ENCODE measurements around the gene ATP10D. TPM values are rescaled to one million over a fixed set of nuclear protein-coding genes. Genes with fewer than 3 reads are reported as not detected.

Gene ATP10D
- total RNA-seq, 4 donors from 2014 or later, result 4.4 to 15.7 (median 10.0) TPM

GRCh38 chr4:47598320-47598719 lies 113.2 kb downstream of the ATP10D start:
- no peaks in the 10 kb centered on the region for H3K4me1 ChIP-seq
- no peak overlapping the region for H3K27ac ChIP-seq
- no peaks in the 10 kb centered on the region for H3K9me3 ChIP-seq
- TF ChIP-seq CTCF (IDR thresholded peaks at IDR 0.05), result no peak
- TF ChIP-seq POLR2A (IDR thresholded peaks at IDR 0.05), result no peak
- H3K4me3 ChIP-seq, result no peak overlapping the region
- DNase-seq, result no peak
- no peaks in the 10 kb centered on the region for H3K36me3 ChIP-seq
- H3K27me3 ChIP-seq, result no peaks in the 10 kb centered on the region

GRCh38 chr4:47598896-47599295 lies 113.8 kb downstream of the ATP10D start:
- no peak overlapping the region for H3K4me3 ChIP-seq
- H3K36me3 ChIP-seq, result no peaks in the 10 kb centered on the region
- no peak for TF ChIP-seq POLR2A (IDR thresholded peaks at IDR 0.05)
- no peak for TF ChIP-seq CTCF (IDR thresholded peaks at IDR 0.05)
- no peaks in the 10 kb centered on the region for H3K27me3 ChIP-seq
- H3K27ac ChIP-seq, result no peak overlapping the region
- no peaks in the 10 kb centered on the region for H3K9me3 ChIP-seq
- DNase-seq, result no peak
- H3K4me1 ChIP-seq, result no peaks in the 10 kb centered on the region

GRCh38 chr4:47606482-47606881 lies 121.4 kb downstream of the ATP10D start:
- no peak for DNase-seq
- H3K36me3 ChIP-seq, result no peaks in the 10 kb centered on the region
- no peaks in the 10 kb centered on the region for H3K9me3 ChIP-seq
- no peak overlapping the region for H3K4me3 ChIP-seq
- no peak overlapping the region for H3K27ac ChIP-seq
- H3K4me1 ChIP-seq, result no peaks in the 10 kb centered on the region
- no peak for TF ChIP-seq POLR2A (IDR thresholded peaks at IDR 0.05)
- no peak for TF ChIP-seq CTCF (IDR thresholded peaks at IDR 0.05)
- H3K27me3 ChIP-seq, result no peaks in the 10 kb centered on the region

DNA sequence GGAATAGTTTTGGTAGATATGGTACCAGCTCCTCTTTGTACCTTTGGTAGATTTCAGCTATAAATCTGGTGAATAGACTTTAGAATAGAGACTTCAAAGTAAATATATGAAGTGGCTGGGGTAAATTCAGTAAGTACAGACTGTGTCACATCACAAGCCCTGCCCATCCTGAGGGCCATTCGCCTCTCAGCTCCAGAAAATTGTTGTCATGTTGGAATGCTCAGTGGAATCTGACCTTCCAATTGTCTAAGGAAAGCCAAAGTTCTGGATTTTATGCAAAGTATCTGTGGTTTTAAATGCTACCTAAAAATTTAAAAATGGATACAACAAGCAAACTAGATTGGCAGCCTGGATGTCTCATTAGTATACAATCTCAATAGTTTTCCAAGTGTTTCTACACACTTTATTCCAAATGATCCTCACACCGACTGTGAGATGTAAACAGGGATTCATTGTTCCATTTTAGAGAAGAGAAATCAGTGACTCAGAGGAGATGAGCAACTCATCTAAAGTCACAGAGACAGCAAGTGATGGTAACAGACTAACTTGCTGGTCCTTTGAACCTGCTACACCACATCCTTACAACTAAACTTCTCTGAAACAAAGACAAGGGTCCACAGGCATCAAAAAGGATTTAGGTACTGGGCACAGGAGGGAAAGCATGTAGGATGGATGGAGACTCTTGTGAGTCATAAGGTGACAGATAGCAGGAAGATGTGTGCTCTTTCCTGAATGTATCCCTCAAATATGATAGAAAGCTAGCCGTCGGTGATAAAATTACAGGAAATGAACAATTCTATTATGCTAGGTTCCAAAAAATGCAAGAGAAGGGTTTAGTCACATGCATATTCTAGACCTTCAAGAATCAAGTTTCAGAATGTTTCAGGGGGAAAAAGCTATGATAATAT lies 127.3 kb downstream of the ATP10D start:
- H3K4me3 ChIP-seq, result no peak overlapping the region

DNA sequence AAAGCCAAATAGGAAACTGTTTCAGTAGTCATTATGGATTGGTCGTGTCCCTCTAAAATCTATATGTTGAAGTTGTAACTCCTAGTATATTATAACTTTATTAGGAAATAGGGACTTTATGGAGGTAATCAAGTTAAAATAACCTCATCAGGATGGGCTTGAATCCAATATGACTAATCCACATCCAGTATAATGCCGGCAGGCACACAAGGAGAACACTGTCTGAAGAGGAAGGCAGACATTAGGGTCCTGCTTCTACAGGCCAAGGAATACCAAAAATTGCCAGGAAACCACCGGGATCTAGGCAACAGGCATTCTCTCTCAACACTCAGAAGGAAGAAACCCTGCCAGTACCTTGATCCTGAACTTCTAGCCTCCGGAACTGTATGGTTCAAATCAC lies 130.3 kb downstream of the ATP10D start:
- Histone ChIP-seq H3K27ac (no peak overlapping the region), H3K27me3 (no peaks in the 10 kb centered on the region), H3K4me3 (no peak overlapping the region), H3K9me3 (no peaks in the 10 kb centered on the region), H3K36me3 (no peaks in the 10 kb centered on the region), H3K4me1 (no peaks in the 10 kb centered on the region)
- TF ChIP-seq POLR2A (IDR thresholded peaks at IDR 0.05), result no peak
- TF ChIP-seq CTCF (IDR thresholded peaks at IDR 0.05), result no peak
- no peak for DNase-seq

More for the DNA sequence above, 127.3 kb downstream of the ATP10D start:
- Histone ChIP-seq H3K9me3 (no peaks in the 10 kb centered on the region), H3K4me1 (no peaks in the 10 kb centered on the region), H3K27me3 (no peaks in the 10 kb centered on the region), H3K27ac (no peak overlapping the region), H3K36me3 (no peaks in the 10 kb centered on the region)
- TF ChIP-seq POLR2A (IDR thresholded peaks at IDR 0.05) (no peak), CTCF (IDR thresholded peaks at IDR 0.05) (no peak)
- no peak for DNase-seq
